DMS 273 (cell line): ENCODE results near the gene POLR3H.

Source experiments
- DNase-seq: peaks from one replicate; lab custom pipeline; 2025; ENCODE audit not compliant: unreplicated experiment; lab: John Stamatoyannopoulos, UW

POLR3H gene

DNA sequence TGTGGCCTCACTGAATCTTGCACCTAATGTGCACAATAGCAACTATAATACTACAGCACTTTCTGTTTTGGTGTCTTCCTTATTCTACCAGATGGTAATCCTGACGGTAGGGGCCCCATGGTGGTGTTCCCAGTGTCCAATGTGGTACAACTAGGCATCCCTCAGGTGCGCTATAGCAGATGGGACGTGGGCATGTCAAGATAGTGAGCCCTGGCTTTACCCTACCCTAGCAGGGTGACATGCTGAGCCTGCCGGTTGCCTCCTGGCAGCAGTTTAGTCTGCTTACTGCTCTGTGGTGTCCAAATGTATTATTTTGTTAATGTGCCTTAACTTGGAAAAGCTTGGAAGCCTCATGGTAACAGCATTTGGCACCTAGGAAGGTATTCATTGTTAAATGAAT is 56.2 kb downstream of the POLR3H start:
- no peak for DNase-seq

DNA sequence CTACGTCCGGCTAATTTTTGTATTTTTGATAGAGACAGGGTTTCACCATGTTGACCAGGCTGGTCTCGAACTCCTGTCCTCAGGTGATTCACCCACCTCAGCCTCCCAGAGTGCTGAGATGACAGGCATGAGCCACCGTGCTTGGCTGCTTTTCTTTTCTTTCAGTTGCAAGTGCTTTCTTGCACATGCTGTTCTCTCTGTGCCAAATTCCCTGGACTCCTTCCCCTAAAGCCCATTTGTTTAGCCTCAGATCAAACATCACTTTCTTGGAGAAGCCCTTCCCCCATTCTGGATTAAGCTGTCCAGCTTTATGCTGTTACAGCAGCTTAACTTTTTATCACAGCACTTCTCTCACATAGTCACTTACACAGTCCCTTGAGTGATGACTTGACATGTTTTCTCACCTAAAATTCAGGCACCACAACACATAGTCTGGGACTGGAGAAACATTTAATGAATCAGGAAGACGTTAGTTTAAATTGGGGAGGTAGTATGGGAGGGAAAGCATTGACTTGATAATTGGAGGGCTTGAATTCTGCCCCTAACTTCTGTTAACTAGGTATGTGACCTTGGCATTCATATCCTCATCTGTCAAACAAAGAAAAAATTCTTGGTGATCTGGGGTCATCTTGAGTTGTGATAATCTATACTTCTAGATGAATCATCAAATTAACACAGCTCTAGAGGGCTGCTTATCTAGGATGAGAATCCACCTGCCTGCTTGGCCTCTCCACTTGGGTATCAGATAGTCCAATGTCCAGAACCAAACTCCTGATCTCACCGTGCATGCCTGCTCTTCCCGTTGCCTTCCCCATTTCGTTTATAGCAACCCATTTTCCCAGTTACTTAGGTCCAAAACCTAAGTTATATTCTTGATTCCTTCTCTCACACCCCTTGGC is 57.0 kb downstream of the POLR3H start:
- no peak for DNase-seq

DNA sequence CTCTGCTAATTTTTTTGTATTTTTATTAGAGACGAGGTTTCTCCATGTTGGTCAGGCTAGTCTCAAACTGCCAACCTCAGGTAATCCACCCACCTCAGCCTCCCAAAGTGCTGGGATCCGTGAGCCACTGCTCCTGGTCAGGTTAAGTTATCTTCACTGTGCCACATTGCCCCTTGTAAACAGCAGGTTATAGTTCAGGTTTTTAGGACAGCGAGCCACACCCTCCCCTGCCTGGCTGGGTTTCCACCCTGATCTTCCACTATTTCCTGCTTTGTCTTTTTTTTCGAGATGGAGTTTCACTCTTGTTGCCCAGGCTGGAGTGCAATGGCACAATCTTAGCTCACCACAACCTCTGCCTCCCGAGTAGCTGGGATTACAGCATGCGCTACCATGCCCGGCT is 59.2 kb downstream of the POLR3H start:
- DNase-seq: no peak

DNA sequence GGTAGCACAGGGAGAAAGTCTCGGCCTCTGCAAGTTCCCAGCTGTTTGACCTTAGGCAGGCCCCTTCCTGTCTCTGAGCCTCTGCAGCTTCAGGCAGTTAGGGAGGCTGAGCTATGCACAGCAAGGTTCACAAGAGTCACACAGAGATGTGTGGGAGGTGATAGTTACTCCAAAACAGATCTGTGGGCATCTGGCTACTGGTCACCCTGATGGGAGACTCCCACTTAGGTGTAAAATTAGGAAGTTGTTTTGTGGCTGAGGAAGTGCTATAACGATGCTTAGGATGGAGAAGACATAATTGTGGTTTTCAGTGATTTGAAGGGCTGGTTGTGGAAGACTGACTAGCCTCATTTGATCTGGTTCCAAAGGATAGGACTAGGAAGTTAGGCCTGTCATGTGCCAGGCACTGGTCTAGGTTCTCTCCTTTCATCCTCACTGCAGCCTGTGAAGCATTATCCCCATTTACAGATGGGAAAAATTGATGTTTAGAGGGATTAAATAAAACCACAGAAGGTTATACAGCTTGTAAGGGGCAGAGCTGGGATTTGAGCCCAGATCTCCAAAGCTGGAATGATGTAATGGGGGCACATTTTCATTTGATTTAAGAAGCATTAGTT is 61.8 kb downstream of the POLR3H start:
- DNase-seq: no peak

DNA sequence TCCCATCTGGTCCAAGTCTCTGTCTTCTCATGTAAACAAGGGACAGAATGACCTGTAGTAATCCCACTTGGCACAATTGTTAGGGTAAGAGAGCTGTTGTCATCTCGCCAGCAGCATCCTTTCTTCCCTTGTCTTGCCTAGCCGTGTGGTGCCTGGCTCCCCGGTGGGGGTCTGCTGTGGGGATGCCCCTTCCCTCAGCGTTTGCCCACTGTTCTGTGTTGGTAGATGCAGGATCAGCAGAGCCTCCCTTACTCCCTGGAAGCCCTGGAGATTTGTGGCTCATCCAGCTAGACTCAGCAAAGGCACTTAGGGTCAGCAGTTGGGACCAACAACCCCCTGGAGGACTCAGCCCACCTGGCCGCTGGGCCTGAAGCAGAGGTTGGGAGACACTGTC is 62.3 kb downstream of the POLR3H start:
- no peak for DNase-seq

DNA sequence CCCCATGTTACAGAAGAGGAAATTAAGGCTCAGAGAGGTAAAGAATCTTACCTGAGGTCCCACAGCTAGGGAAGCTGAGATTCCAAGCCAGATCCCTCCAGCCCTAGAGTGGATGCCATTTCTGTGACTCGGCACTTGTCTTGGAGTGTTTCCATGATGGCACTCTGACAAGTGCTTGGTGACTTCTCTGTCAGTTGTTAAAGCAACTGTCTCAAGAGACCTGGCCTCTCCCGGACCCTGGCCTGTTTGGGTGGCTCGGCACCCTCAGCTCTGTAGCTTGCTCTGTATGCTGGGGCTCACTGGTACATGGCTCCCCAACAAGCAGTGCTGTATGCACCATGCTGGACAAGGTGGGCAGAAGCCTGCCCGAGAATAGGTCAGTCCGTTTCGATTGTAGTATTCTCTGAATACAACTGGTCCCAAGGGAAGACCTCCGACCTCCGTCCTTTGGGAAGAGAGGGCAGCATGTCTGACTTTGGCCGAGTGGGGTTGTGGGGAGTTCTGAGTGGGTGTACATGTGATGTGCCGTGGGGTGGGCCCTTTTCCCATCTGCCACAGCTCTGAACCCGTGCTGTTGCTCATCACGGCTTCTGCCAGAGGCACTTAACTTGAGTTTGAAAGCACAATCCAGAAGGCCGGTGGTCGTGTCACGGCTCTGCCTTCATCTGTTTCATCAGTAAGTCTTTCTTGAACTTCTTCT is 63.0 kb downstream of the POLR3H start:
- DNase-seq: no peak

DNA sequence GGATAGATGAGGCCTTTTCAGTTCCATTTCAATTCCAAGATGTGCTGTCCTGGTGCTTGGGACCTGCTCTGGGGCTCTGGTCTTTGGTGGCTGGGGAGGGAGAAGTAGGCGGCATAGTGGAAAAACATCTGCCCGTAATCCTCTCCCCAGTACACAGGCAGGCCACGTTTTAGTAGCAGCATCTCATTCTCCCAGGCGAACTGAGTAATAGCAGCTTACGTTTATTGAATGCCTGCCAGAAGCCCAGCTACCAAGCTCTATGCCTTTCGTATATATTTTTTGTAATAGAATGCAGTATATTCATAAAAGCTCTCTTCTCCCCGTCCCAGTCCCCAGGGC is 63.9 kb downstream of the POLR3H start:
- DNase-seq: peak; percentile 66

DNA sequence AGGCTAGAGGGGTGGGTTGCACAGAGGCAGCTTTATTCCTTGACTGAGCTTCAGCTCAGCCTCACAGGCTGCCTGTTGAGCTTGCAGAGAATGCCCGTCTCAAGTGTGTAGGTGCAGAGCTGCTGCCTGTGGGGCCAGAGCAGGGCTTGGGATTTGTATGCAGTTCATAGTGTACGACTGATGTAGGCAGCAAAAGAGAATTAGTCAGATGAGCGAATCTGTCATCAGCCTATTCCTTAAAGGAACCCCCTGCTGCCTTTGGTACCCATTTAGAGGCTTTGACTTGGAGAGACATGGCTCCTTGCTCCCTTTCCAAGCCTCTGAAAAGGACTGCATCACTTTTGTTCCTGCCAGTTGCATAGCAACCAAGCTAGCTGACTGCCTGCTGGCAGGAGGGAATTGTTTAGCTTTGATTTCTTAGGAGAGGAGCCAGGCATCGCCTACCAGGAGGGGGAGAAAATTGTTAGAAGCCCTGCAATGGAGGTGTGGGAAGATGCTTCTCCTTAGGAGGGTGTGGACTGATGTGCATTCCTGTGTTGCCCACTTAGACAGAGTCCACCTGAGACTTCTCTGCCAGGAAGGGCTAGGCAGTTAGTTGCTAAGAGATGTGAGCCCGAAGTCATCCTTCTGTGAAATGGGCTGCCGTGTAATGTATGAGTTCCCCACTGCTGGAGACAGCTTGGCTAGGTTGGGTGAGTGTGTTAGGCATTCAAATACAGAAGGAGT is 64.4 kb downstream of the POLR3H start:
- DNase-seq: peak; percentile 56

DNA sequence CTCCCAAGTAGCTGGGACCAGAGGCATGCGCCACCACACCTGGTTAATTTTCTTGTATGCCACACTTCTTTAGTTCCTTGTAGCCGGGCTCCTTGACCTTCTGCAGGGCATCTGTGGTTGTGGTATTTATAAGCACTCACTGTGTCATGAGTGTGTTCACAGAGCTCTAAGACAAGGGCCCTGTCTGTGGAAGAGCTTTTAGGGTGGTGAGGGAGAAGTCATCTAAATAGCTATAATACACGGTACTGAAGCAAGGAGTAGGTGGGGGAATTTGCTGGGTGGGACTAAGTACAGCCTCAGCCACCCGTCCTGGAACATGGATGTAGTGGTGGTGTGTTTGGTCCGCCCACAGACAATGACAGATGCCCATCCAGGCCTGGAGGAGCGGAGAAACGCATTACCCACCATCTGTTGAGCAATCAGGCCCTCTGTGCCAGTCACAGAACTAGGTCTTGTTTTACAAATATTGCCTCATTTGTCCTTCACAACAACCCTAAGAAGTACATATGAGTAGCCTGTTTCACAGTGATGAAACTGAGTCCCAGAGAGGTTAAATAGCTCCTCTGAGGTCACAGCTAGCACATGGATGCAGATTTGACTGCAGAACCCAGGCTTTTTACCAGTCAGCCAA is 65.3 kb downstream of the POLR3H start:
- DNase-seq: peak; percentile 91

DNA sequence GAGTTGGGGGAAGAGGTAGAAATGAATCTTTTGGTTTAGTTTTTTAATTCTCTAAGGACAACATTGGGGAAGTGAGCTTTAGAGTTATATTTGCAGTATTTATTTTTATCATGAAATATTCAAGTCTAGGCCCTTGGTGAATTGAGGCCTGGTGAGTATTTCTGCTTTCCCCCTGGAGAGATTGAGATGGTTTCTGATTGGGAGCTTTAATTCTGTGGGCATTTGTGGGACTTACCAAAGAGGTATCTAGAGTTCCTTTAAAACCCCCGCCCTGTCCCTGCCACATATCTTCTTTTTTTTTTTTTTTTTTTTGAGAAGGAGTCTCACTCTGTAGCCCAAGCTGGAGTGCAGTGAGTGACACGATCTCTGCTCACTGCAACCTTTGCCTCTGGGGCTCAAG is 65.8 kb downstream of the POLR3H start:
- no peak for DNase-seq
